ENCODE measurements around the gene TFG. TPM values are rescaled to one million over a fixed set of nuclear protein-coding genes. Genes with fewer than 3 reads are reported as not detected.

Gene TFG
- total RNA-seq, 1 experiment from 2014 or later, result 224 TPM

DNA sequence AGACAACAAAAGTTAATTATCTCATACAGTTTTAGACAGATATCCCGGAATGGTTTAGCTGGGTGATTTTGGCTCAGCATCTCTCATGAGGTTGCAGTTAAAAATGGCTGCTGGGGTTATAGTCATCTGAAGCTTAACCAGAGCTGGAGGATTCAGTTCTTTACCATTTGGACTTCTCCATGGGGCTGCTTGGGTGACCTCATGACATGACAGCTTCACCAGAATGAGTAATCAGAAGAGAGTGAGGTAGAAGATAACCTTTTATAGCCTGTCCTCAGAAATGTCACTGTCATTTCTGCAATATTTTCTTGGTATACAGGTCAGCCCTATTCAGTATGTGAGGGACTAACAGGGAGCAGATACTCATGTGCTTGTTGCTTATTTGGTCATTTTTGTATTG is 30.9 kb downstream of the TFG start:
- Histone ChIP-seq H3K36me3 (ENCODE audit: low read depth) (peaks cover 90% of the 10 kb centered on the region), H3K79me2 (ENCODE audit: low read depth) (peaks cover 28% of the 10 kb centered on the region), H3K27ac (no peak overlapping the region), H4K20me1 (ENCODE audit: insufficient read depth) (peaks cover 67% of the 10 kb centered on the region), H3K4me2 (no peak overlapping the region), H2AFZ (no peak overlapping the region), H3F3A (ENCODE audit: insufficient read depth, low read depth) (peaks cover 47% of the 10 kb centered on the region), H3K27me3 (ENCODE audit: insufficient read depth, low read depth) (no peaks in the 10 kb centered on the region), H3K4me3 (no peak overlapping the region), H3K9me2 (ENCODE audit: insufficient read depth) (no peaks in the 10 kb centered on the region), H3K4me1 (replicated peaks; ENCODE audit: insufficient read depth) (no peaks in the 10 kb centered on the region), H3K9me3 (ENCODE audit: insufficient read depth, low read depth) (no peaks in the 10 kb centered on the region)
- POLR2A ChIA-PET (ENCODE audit: unreplicated experiment), result no interaction called here
- BruUV-seq (replicated peaks), result no TSS peak
- TF ChIP-seq EZH2 (IDR thresholded peaks at IDR 0.05; ENCODE audit: low read depth), result no peak
- TF ChIP-seq, protein P1, sequence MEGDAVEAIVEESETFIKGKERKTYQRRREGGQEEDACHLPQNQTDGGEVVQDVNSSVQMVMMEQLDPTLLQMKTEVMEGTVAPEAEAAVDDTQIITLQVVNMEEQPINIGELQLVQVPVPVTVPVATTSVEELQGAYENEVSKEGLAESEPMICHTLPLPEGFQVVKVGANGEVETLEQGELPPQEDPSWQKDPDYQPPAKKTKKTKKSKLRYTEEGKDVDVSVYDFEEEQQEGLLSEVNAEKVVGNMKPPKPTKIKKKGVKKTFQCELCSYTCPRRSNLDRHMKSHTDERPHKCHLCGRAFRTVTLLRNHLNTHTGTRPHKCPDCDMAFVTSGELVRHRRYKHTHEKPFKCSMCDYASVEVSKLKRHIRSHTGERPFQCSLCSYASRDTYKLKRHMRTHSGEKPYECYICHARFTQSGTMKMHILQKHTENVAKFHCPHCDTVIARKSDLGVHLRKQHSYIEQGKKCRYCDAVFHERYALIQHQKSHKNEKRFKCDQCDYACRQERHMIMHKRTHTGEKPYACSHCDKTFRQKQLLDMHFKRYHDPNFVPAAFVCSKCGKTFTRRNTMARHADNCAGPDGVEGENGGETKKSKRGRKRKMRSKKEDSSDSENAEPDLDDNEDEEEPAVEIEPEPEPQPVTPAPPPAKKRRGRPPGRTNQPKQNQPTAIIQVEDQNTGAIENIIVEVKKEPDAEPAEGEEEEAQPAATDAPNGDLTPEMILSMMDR (conservative IDR thresholded peaks at IDR 0.05), result no peak
- DNase-seq, result no peak
- intact Hi-C loops (cut with micrococcal nuclease; ENCODE audit: unreplicated experiment), result loop anchor here (10.0 kb wide), 1 partner anchor 425 kb away; no protein-coding TSS in a partner anchor
- CTCF ChIA-PET, result interaction anchor here (1.4 kb wide), 1 partner anchor 277 kb away, joined by 3 read pairs; no protein-coding TSS in a partner anchor

DNA sequence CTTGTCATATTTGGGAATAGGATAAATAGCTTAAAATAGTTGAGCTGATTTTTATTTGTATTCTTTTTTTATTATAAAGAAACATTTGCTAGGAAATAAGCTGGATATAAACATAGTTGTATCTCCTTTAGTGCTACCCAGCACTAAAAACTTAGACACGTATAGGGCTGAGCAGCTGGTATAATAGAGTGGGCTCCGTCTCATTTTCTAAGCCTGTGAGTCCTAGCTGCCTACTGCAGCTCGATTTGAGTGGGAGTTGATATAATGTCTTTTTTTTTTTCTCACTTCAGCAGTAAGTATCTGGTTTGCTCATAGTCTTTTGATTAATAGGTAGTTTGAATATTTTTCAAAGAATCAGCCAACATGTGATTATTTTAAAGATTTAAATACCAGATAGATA is 34.2 kb downstream of the TFG start:
- peaks cover 17% of the 10 kb centered on the region; the same call in 1 of the 2 replicates for H3K79me2 ChIP-seq (ENCODE audit: low read depth)
- CTCF ChIA-PET, result interaction anchor here (0.6 kb wide), 1 partner anchor 965 kb away, joined by 3 read pairs; no protein-coding TSS in a partner anchor
- BruUV-seq (replicated peaks), result no TSS peak

DNA sequence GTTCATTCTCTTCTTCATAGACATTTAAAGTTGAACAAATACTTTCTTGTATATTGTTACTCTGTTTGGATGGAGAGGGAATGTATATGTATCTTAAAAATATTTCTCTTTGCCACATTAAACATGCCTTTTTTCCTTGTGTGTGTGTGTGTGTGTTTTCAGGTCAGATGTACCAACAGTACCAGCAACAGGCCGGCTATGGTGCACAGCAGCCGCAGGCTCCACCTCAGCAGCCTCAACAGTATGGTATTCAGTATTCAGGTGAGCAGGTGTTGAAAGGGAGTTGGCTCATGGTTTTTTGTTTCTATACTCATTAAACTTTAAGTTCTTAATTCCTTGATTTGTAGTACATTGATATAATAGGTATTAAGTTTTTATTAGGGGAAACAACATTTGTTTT is 35.4 kb downstream of the TFG start:
- ChIA-PET CTCF (no interaction called here), POLR2A (ENCODE audit: unreplicated experiment) (no interaction called here)
- no peak overlapping the region for H3K4me2 ChIP-seq
- no peaks in the 10 kb centered on the region for H3K4me1 ChIP-seq (replicated peaks; ENCODE audit: insufficient read depth)
- TF ChIP-seq, protein P1 (conservative IDR thresholded peaks at IDR 0.05), result no peak
- TF ChIP-seq EZH2 (IDR thresholded peaks at IDR 0.05; ENCODE audit: low read depth), result no peak
- intact Hi-C loops (cut with micrococcal nuclease; ENCODE audit: unreplicated experiment), result loop anchor here (10.0 kb wide), 1 partner anchor 430 kb away; no protein-coding TSS in a partner anchor
- H3K4me3 ChIP-seq, result no peak overlapping the region
- peaks cover 38% of the 10 kb centered on the region for H4K20me1 ChIP-seq (ENCODE audit: insufficient read depth)
- no peaks in the 10 kb centered on the region for H3K9me3 ChIP-seq (ENCODE audit: insufficient read depth, low read depth)
- no TSS peak for BruUV-seq (replicated peaks)
- H3K79me2 ChIP-seq (ENCODE audit: low read depth), result peaks cover 10% of the 10 kb centered on the region; the same call in 1 of the 2 replicates
- no peaks in the 10 kb centered on the region for H3K27me3 ChIP-seq (ENCODE audit: insufficient read depth, low read depth)
- H2AFZ ChIP-seq, result no peak overlapping the region
- DNase-seq, result no peak
- H3K9me2 ChIP-seq (ENCODE audit: insufficient read depth), result no peaks in the 10 kb centered on the region
- peaks cover 35% of the 10 kb centered on the region for H3F3A ChIP-seq (ENCODE audit: insufficient read depth, low read depth)
- H3K27ac ChIP-seq, result no peak overlapping the region
- H3K36me3 ChIP-seq (ENCODE audit: low read depth), result peaks cover 94% of the 10 kb centered on the region

More for the DNA sequence above, 34.2 kb downstream of the TFG start:
- H2AFZ ChIP-seq, result no peak overlapping the region
- H3K4me3 ChIP-seq, result no peak overlapping the region
- H3K36me3 ChIP-seq (ENCODE audit: low read depth), result peaks cover 94% of the 10 kb centered on the region
- H3K27me3 ChIP-seq (ENCODE audit: insufficient read depth, low read depth), result no peaks in the 10 kb centered on the region
- POLR2A ChIA-PET (ENCODE audit: unreplicated experiment), result interaction anchor here (0.5 kb wide), 2 partner anchors 50 to 719 kb away, joined by 4 to 6 read pairs; no protein-coding TSS in a partner anchor
- H3K9me2 ChIP-seq (ENCODE audit: insufficient read depth), result no peaks in the 10 kb centered on the region
- no peak for DNase-seq
- no peak overlapping the region for H3K27ac ChIP-seq
- intact Hi-C loops (cut with micrococcal nuclease; ENCODE audit: unreplicated experiment), result loop anchor here (10.0 kb wide), 1 partner anchor 429 kb away; no protein-coding TSS in a partner anchor
- peaks cover 33% of the 10 kb centered on the region for H3F3A ChIP-seq (ENCODE audit: insufficient read depth, low read depth)
- H3K4me2 ChIP-seq, result no peak overlapping the region
- peaks cover 48% of the 10 kb centered on the region for H4K20me1 ChIP-seq (ENCODE audit: insufficient read depth)
- H3K9me3 ChIP-seq (ENCODE audit: insufficient read depth, low read depth), result no peaks in the 10 kb centered on the region
- no peaks in the 10 kb centered on the region for H3K4me1 ChIP-seq (replicated peaks; ENCODE audit: insufficient read depth)
- no peak for TF ChIP-seq EZH2 (IDR thresholded peaks at IDR 0.05; ENCODE audit: low read depth)
- TF ChIP-seq, protein P1 (conservative IDR thresholded peaks at IDR 0.05), result no peak

Data from PC-9 (cell line).